GM18870 (cell line): ENCODE measurements around the gene SREBF1.

Source experiments
- ATAC-seq: cut with Tn5 transposase; IDR thresholded peaks from one replicate; pipeline ENCODE4 v1.9.1; 2021; ENCODE audit warnings: moderate library complexity; ENCODE audit not compliant: unreplicated experiment

The SREBF1 gene

GRCh38 chr17:17826342-17826713 is 10.5 kb downstream of the SREBF1 start:
- ATAC-seq, result no peak

GRCh38 chr17:17824783-17825614 is 11.8 kb downstream of the SREBF1 start:
- no peak for ATAC-seq

DNA sequence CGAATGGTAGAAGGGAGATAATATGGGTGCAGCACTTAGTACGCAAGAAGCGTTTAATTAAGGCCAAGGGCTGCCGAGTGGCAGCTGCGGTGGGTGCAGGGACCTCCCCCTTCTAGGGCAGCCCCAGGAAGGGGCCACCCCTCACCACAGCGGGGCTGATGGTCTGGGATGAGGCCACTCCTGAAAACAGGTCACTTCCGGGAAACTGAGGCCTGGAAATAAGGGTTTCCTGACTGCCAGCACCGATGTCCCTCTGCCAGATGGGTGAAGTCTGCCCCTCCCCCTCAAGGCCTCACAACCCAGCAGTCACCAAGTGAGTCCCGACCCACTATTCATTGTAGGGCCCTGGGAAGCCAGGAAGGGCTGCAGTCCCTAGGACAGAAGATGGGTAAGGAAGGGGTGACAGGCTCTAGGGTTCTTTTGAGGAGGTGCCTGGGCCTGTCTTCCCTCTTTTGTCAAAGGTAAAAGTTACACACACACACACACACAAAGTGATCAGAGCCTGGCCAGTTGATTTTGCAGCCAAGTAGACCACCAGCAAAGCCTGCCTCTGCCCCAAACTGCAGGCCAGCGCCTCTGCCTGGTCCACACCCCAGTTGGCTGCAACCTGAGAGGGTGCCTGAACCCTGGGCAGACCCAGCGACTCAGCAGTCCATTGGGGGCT is 12.5 kb downstream of the SREBF1 start:
- peak; percentile 18 for ATAC-seq

DNA sequence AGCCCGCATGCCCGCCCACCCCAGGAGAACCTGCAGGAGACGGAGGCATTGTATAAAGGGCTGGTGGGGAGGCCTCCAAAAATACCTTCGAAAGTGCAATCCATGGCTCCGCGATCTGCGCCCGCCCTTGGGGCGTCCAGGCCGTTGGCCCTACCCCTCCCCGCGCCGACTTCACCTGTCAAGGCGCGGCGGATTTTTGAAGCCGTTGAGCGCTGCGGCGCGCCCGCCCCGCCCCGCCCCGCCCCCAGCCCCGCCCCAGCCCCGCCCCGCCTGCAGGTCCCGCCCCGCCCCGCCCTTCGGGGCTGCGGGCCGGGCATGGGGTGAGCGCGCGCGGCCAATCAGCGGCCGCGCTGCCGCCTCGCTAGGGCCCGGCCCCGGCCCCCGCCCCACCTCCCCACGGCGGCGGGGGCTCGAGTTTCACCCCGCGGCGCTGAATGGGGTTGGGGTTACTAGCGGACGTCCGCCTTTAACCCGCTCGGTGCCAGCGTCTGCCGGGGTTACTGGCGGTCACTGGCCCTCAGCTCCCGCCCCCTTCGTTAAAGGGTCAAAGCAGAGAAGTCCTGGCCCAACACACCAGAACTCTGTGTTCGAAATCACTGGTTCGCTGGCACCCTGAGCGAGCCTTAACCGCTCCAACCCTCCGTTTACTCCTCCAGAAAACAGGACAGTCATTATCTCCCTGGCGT is 13.2 kb downstream of the SREBF1 start:
- ATAC-seq, result peak; percentile 45

DNA sequence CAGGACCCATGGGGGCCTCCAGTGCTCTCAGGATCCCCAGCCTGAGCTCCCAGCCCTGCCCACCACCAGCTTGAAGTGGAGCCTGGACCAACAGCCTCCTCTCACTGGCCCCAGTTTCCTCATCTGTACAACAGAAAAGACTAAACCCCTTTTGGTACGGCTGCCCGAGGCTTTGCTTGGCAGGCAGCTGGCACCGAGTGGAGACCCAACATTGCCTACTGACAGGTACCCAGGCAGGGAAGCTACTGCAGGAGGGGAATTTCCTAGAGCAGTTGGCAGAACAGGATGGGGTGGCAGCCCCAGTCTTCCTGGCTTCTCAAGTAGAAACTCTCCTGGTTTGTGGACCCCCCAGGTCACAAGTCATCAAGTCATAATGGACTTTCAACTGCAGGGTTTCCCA is 14.2 kb downstream of the SREBF1 start:
- ATAC-seq, result no peak

- no peak for ATAC-seq
These were observed 14.6 kb downstream of the SREBF1 start for GRCh38 chr17:17822189-17822588.

- no peak for ATAC-seq
These were observed 16.2 kb downstream of the SREBF1 start for GRCh38 chr17:17820463-17821158.

- ATAC-seq, result no peak
These were observed 16.7 kb downstream of the SREBF1 start for GRCh38 chr17:17820046-17820445.

- ATAC-seq, result no peak
These were observed 17.2 kb downstream of the SREBF1 start for GRCh38 chr17:17819561-17819995.

DNA sequence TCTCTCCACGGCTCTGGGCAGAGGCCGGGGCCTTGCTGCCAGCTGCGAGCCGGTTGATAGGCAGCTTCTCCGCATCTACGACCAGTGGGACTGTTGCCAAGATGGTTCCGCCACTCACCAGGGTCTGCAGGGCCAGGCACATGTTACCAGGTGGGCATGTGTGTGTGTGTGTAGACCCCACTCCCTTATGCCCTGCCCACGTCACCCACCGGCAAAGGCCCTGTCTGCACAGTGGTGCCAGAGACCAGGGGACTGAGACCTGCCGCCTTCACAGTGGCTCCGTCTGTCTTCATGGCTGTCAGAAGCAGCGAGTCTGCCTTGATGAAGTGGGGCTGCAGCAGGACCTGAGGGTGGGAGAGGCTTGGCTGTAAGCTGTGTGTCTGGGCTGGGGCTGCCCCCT is 17.7 kb downstream of the SREBF1 start:
- no peak for ATAC-seq

DNA sequence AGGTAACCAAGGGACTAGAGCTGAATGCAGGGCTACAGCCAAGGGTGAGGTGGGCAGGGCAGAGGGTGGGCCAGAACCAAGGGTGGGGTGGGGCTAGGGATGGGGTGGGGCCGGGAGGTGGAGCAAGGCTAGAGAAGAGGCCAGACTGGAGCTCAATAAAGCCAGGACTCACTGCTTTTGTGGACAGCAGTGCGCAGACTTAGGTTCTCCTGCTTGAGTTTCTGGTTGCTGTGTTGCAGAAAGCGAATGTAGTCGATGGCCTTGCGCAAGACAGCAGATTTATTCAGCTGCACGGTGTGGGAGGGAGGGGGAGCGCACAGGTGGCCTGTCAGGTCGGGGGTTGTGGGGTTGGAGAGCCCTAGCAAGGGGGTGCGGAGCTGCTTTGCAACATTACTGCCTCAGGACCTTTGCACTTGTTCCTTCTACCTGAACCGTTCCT is 18.7 kb downstream of the SREBF1 start:
- no peak for ATAC-seq

DNA sequence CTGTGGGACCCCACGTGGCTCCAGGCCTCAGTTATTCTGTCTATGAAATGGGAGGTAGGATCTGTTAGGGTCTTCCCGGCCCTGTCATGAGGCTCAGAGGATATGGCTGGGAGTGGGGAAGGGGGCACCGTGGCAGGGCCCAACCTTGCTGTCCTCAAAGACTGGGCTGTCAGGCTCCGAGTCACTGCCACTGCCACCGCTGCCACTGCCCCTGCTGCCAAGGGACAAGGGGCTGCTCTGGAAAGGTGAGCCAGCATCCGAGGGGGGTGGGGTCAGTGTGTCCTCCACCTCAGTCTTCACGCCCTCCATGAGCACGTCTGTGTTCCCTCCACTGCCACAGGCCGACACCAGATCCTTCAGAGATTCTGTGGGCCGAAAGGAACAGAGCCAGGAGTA is 19.2 kb downstream of the SREBF1 start:
- ATAC-seq, result no peak

- no peak for ATAC-seq
These were observed 19.8 kb downstream of the SREBF1 start for GRCh38 chr17:17816831-17817551.

DNA sequence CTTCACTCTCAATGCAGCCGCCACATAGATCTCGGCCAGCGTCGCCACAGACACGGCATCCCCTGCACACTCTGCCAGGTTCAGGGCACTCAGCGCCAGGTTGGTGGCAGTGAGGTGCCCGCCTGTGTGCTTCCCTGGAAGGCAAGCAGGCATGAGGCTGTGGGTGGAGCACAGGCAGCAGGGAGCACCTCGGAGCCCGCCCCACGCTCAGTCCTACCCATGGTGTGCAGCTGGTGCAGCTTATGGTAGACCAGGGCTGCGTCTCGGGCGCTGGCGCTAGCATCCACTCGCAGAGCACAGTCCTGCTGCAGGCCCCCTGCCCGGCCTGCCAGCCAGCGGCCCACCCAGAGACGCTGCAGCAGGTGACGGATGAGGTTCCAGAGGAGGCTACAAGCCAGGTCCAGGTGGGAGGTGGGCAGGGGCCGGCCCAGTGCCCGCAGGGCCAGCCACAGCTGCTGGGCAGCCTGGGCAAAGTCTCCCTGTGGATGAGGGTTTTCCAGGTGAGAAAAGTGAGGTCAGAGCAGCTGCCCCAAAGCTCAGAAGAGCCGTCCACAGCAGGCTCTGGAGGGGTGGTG is 20.5 kb downstream of the SREBF1 start:
- ATAC-seq, result no peak

DNA sequence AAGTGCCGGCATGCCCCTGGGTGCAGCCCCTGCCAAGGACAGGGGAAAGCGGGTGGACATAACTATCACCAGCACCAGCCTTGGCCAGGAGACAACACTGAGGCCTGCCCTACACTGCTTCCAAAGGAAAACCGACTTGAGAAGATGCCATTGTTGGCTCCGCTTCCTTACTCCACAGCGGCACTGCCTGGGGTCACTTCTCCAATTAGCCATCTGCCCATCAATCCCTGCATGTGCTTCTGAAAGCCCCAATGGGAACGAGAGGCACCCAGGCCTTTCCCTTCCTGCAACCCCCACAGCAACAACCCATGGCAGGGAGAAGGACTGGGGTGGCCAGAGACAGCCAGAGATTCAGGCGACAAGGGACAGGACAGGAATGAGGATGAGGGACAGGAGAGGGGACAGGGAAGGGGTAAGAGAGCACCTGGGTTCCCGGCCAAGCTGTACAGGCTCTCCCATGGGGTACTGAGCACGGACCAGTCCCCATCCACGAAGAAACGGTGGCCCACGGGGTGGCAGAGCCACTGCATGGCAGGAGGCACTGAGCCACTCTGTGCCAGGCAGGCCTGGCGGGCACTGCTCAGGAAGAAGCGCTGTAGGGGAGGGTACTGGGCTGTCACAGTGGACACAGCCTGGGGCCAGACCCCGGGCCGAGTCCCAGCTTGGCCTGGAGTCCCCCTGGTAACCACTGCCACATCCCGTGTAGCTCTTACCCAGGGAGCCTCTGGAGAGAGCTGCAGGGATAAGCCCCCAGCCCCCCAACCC is 21.2 kb downstream of the SREBF1 start:
- no peak for ATAC-seq

- no peak for ATAC-seq
These were observed 21.8 kb downstream of the SREBF1 start for GRCh38 chr17:17815062-17815406.

GRCh38 chr17:17814162-17815061 is 22.4 kb downstream of the SREBF1 start:
- no peak for ATAC-seq

DNA sequence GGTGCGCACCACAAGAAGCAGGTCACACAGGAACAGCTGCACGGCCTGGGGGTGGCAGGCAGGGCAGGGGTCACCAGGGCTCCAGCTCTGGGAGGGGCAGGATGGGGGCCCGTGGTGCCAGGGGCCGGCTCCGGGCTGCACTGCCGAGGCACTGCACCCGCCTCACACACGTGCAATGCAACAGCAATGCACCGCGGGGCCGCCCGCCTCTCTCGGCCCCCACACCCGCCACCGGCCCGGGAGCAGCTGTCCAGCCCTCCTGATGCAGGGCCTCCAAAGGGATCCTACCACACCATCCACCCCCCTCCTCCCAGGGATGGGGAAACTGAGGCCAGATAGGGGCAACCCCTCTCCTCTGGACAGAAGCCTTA is 23.1 kb downstream of the SREBF1 start:
- no peak for ATAC-seq
